ENCODE results near the gene MTA1. TPM values are rescaled to one million over a fixed set of nuclear protein-coding genes. Genes with fewer than 3 reads are reported as not detected.

The MTA1 gene
- total RNA-seq, 3 donors from 2014 or later: 154 to 166 (median 154) TPM

- Mint-ChIP-seq H3K9me3 (no peaks in the 10 kb centered on the region), H3K4me3 (no peak overlapping the region), H3K27me3 (ENCODE audit: low read depth) (no peaks in the 10 kb centered on the region), H3K36me3 (ENCODE audit: insufficient read depth) (no peaks in the 10 kb centered on the region), H3K4me1 (ENCODE audit: low read depth) (no peaks in the 10 kb centered on the region)
- DNase-seq (no peak), ATAC-seq (no peak)
These were observed 35.5 kb upstream of the MTA1 start for GRCh38 chr14:105384041-105384557.

GRCh38 chr14:105384605-105385321 lies 34.9 kb upstream of the MTA1 start:
- Mint-ChIP-seq H3K9me3 (no peaks in the 10 kb centered on the region), H3K36me3 (ENCODE audit: insufficient read depth) (no peaks in the 10 kb centered on the region), H3K4me1 (ENCODE audit: low read depth) (no peaks in the 10 kb centered on the region), H3K27me3 (ENCODE audit: low read depth) (no peaks in the 10 kb centered on the region), H3K4me3 (no peak overlapping the region)
- ATAC-seq (no peak), DNase-seq (no peak)

GRCh38 chr14:105385322-105385637 lies 34.3 kb upstream of the MTA1 start:
- no peak for ATAC-seq
- Mint-ChIP-seq H3K9me3 (no peaks in the 10 kb centered on the region), H3K36me3 (ENCODE audit: insufficient read depth) (no peaks in the 10 kb centered on the region), H3K4me3 (no peak overlapping the region), H3K27me3 (ENCODE audit: low read depth) (no peaks in the 10 kb centered on the region), H3K4me1 (ENCODE audit: low read depth) (peaks cover 3% of the 10 kb centered on the region)
- DNase-seq: no peak

- ATAC-seq (no peak), DNase-seq (no peak)
- H3K4me1 Mint-ChIP-seq (ENCODE audit: low read depth): peaks cover 5% of the 10 kb centered on the region
- H3K4me3 Mint-ChIP-seq: no peak overlapping the region
- no peaks in the 10 kb centered on the region for H3K9me3 Mint-ChIP-seq
- no peaks in the 10 kb centered on the region for H3K36me3 Mint-ChIP-seq (ENCODE audit: insufficient read depth)
- H3K27me3 Mint-ChIP-seq (ENCODE audit: low read depth): no peaks in the 10 kb centered on the region
These were observed 33.8 kb upstream of the MTA1 start for GRCh38 chr14:105385698-105386365.

- no peak for DNase-seq
- no peak for ATAC-seq
- Mint-ChIP-seq H3K27me3 (ENCODE audit: low read depth) (no peaks in the 10 kb centered on the region), H3K9me3 (no peaks in the 10 kb centered on the region), H3K4me1 (ENCODE audit: low read depth) (peaks cover 5% of the 10 kb centered on the region), H3K36me3 (ENCODE audit: insufficient read depth) (no peaks in the 10 kb centered on the region), H3K4me3 (no peak overlapping the region)
These were observed 32.8 kb upstream of the MTA1 start for GRCh38 chr14:105386581-105387529.

GRCh38 chr14:105387530-105387922 lies 32.1 kb upstream of the MTA1 start:
- no peaks in the 10 kb centered on the region for H3K9me3 Mint-ChIP-seq
- H3K4me3 Mint-ChIP-seq: no peak overlapping the region
- H3K36me3 Mint-ChIP-seq (ENCODE audit: insufficient read depth): no peaks in the 10 kb centered on the region
- no peaks in the 10 kb centered on the region for H3K27me3 Mint-ChIP-seq (ENCODE audit: low read depth)
- peaks cover 5% of the 10 kb centered on the region for H3K4me1 Mint-ChIP-seq (ENCODE audit: low read depth)
- DNase-seq (no peak), ATAC-seq (no peak)

GRCh38 chr14:105388110-105388951 lies 31.3 kb upstream of the MTA1 start:
- DNase-seq (no peak), ATAC-seq (no peak)
- Mint-ChIP-seq H3K27me3 (ENCODE audit: low read depth) (no peaks in the 10 kb centered on the region), H3K36me3 (ENCODE audit: insufficient read depth) (no peaks in the 10 kb centered on the region), H3K4me3 (no peak overlapping the region), H3K9me3 (no peaks in the 10 kb centered on the region), H3K4me1 (ENCODE audit: low read depth) (peaks cover 5% of the 10 kb centered on the region)

- Mint-ChIP-seq H3K4me1 (ENCODE audit: low read depth) (peaks cover 5% of the 10 kb centered on the region), H3K9me3 (no peaks in the 10 kb centered on the region), H3K4me3 (no peak overlapping the region), H3K27me3 (ENCODE audit: low read depth) (no peaks in the 10 kb centered on the region), H3K36me3 (ENCODE audit: insufficient read depth) (no peaks in the 10 kb centered on the region)
- no peak for DNase-seq
- no peak for ATAC-seq
These were observed 30.7 kb upstream of the MTA1 start for GRCh38 chr14:105388976-105389375.

- no peak overlapping the region for H3K4me3 Mint-ChIP-seq
- no peaks in the 10 kb centered on the region for H3K36me3 Mint-ChIP-seq (ENCODE audit: insufficient read depth)
- no peaks in the 10 kb centered on the region for H3K9me3 Mint-ChIP-seq
- DNase-seq (no peak), ATAC-seq (no peak)
- H3K27me3 Mint-ChIP-seq (ENCODE audit: low read depth): no peaks in the 10 kb centered on the region
- H3K4me1 Mint-ChIP-seq (ENCODE audit: low read depth): peaks cover 5% of the 10 kb centered on the region
These were observed 30.1 kb upstream of the MTA1 start for GRCh38 chr14:105389534-105389933.

GRCh38 chr14:105389976-105390848 lies 29.4 kb upstream of the MTA1 start:
- Mint-ChIP-seq H3K4me3 (no peak overlapping the region), H3K27me3 (ENCODE audit: low read depth) (no peaks in the 10 kb centered on the region), H3K9me3 (no peaks in the 10 kb centered on the region), H3K4me1 (ENCODE audit: low read depth) (peaks cover 5% of the 10 kb centered on the region), H3K36me3 (ENCODE audit: insufficient read depth) (no peaks in the 10 kb centered on the region)
- DNase-seq (no peak), ATAC-seq (no peak)

GRCh38 chr14:105390849-105391500 lies 28.7 kb upstream of the MTA1 start:
- Mint-ChIP-seq H3K4me3 (no peak overlapping the region), H3K4me1 (ENCODE audit: low read depth) (peaks cover 5% of the 10 kb centered on the region), H3K27me3 (ENCODE audit: low read depth) (no peaks in the 10 kb centered on the region), H3K9me3 (no peaks in the 10 kb centered on the region), H3K36me3 (ENCODE audit: insufficient read depth) (no peaks in the 10 kb centered on the region)
- no peak for DNase-seq
- no peak for ATAC-seq

GRCh38 chr14:105391541-105391940 lies 28.1 kb upstream of the MTA1 start:
- ATAC-seq: no peak
- H3K27me3 Mint-ChIP-seq (ENCODE audit: low read depth): no peaks in the 10 kb centered on the region
- H3K4me3 Mint-ChIP-seq: no peak overlapping the region
- no peak for DNase-seq
- no peaks in the 10 kb centered on the region for H3K36me3 Mint-ChIP-seq (ENCODE audit: insufficient read depth)
- H3K9me3 Mint-ChIP-seq: no peaks in the 10 kb centered on the region
- peaks cover 5% of the 10 kb centered on the region for H3K4me1 Mint-ChIP-seq (ENCODE audit: low read depth)
